Measurements from ENCODE around the gene CGB7. TPM values are rescaled to one million over a fixed set of nuclear protein-coding genes. Genes with fewer than 3 reads are reported as not detected.

CGB7 gene
- total and polyA plus RNA-seq, 2 of the 13 experiments (the other 11 are each of a cell fraction or from before 2014, with no cell fraction given): 0.07 TPM; not detected in 1

DNA sequence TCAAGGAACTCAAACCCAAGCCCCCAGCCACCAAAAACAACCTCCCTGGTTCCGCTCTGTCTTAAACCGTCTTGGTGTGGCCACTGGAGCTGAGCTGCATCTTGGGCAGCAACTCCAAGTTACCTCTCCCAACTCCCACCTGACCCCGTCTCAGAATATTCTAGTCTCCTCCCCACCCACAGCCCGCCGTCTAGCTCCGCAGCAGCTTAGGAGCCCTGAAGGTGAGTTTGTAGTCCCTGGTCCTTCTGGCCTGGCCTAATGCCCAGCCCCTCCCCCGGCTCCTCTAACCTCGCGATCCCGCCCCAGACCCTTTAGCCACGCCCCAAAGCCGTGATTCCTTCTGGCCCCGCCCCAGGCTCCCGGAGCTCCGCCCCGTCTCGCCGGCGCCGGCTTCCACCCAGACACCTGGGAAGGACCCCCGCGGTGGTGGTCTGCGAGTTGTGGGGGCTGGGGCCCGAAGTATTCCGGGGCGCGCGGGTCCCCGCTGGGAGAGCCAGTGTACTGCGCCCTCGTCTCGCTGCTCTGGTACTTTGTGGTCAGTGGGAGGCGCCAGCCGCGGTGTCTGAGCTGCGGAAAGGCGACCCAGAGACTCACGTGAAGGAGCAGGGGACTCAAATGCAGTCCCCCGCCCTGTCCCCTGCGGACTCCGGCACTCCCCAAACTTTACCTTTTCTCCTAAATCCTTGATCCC lies 38.2 kb downstream of the CGB7 start:
- no peaks in the 10 kb centered on the region for H3K9me3 ChIP-seq (ENCODE audit: low read length)
- H3K27ac ChIP-seq (ENCODE audit: extremely low read length, insufficient read depth, low read length): no peak overlapping the region
- peaks cover 27% of the 10 kb centered on the region for H3K4me1 ChIP-seq (ENCODE audit: insufficient read depth, low read length)
- ChIA-PET CTCF (ENCODE audit: low intra/inter-chr PET ratio, low total read pairs) (no interaction called here), POLR2A (interaction anchor here (0.8 to 2.9 kb wide), 4 partner anchors 14 to 106 kb away, joined by 3 to 21 read pairs (median 4); partner anchors contain the start of genes GYS1 and RUVBL2)
- in situ Hi-C loops (cut with HindIII; ENCODE audit: extremely low pct_ligation_motif_present, low pct_unique_long_range_greater_than_20kb): no loop called here
- FAIRE-seq (no peak), DNase-seq (ENCODE audit: low spot score) (peak; percentile 67), ATAC-seq (peak; percentile 71)
- peak overlapping the region; percentile 98 for H3K4me2 ChIP-seq (ENCODE audit: low read depth, low read length)
- peak overlapping the region; percentile 54; the same call in 1 of the 2 replicates for H3K9ac ChIP-seq (ENCODE audit: insufficient read depth, low read depth, low read length)
- peaks cover 4 to 13% of the 10 kb centered on the region in 2 experiments; a peak in 4 of 5 replicates for H3K36me3 ChIP-seq (replicated peaks in 1 of 2; ENCODE audit: control insufficient read depth in 1 of 2, insufficient read depth in 2 of 2, low read length in 2 of 2)
- no peak overlapping the region for H2AFZ ChIP-seq (ENCODE audit: low read length)
- peaks cover 0 to 25% of the 10 kb centered on the region in 2 experiments; a peak in 3 of 5 replicates for H3K27me3 ChIP-seq (ENCODE audit: control insufficient read depth in 1 of 2, insufficient read depth in 2 of 2, low read length in 2 of 2)
- no peaks in the 10 kb centered on the region for H4K20me1 ChIP-seq (ENCODE audit: insufficient read depth, low read length)
- no peaks in the 10 kb centered on the region for H3K79me2 ChIP-seq (ENCODE audit: insufficient read depth, low read length)
- no TSS peak for BruUV-seq (replicated peaks)
- 9% methylated on average over 19 of the region's 41 CpGs for WGBS (ENCODE audit: low lambda C conversion rate)
- peak overlapping the region; percentile 53 to 63 (median 61) for H3K4me3 ChIP-seq (replicated peaks in 1 of 3; ENCODE audit: insufficient read depth in 1 of 3, low read depth in 2 of 3, low read length in 3 of 3)
- intact Hi-C loops (cut with micrococcal nuclease; ENCODE audit: unreplicated experiment): no loop called here
- TF ChIP-seq ZBTB1 (CRISPR knock-in tag; IDR thresholded peaks at IDR 0.05; ENCODE audit: borderline replicate concordance): no peak
- TF ChIP-seq ZNF496 (CRISPR knock-in tag; IDR thresholded peaks at IDR 0.05; ENCODE audit: insufficient replicate concordance): no peak
- TF ChIP-seq SP4 (CRISPR knock-in tag; IDR thresholded peaks at IDR 0.05): peak; percentile 49; the same call in 1 of the 2 replicates
- no peak for TF ChIP-seq ZSCAN12 (CRISPR knock-in tag; IDR thresholded peaks at IDR 0.05)
- no peak for TF ChIP-seq ATRX (CRISPR knock-in tag; IDR thresholded peaks at IDR 0.05; ENCODE audit: borderline replicate concordance)
- TF ChIP-seq SRF (IDR thresholded peaks at IDR 0.05; ENCODE audit: low read depth, low read length): no peak
- no peak for TF ChIP-seq ZNF75D (CRISPR knock-in tag; IDR thresholded peaks at IDR 0.05; ENCODE audit: borderline replicate concordance)
- TF ChIP-seq, protein P1, sequence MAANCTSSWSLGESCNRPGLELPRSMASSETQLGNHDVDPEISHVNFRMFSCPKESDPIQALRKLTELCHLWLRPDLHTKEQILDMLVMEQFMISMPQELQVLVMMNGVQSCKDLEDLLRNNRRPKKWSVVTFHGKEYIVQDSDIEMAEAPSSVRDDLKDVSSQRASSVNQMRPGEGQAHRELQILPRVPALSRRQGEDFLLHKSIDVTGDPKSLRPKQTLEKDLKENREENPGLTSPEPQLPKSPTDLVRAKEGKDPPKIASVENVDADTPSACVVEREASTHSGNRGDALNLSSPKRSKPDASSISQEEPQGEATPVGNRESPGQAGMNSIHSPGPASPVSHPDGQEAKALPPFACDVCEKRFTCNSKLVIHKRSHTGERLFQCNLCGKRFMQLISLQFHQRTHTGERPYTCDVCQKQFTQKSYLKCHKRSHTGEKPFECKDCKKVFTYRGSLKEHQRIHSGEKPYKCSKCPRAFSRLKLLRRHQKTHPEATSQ (CRISPR knock-in tag; IDR thresholded peaks at IDR 0.05; ENCODE audit: borderline replicate concordance): no peak
- TF ChIP-seq ZSCAN31 (CRISPR knock-in tag; IDR thresholded peaks at IDR 0.05; ENCODE audit: low read depth): 0 out of 2 replicates have a peak, but pooled peaks have one; percentile 32
- 0 out of 2 replicates have a peak, but pooled peaks have one; percentile 18 for TF ChIP-seq MAZ (IDR thresholded peaks at IDR 0.05; ENCODE audit: borderline replicate concordance, low read depth, low read length)
- TF ChIP-seq MAZ (CRISPR knock-in tag; IDR thresholded peaks at IDR 0.05; ENCODE audit: low read depth): no peak
- no peak for TF ChIP-seq SOX6 (IDR thresholded peaks at IDR 0.05)
- TF ChIP-seq SOX6 (CRISPR knock-in tag; IDR thresholded peaks at IDR 0.05): no peak
- TF ChIP-seq ZSCAN21 (CRISPR knock-in tag; IDR thresholded peaks at IDR 0.05; ENCODE audit: borderline replicate concordance): no peak
- no peak for TF ChIP-seq IKZF4 (CRISPR knock-in tag; IDR thresholded peaks at IDR 0.05; ENCODE audit: borderline replicate concordance, low read depth, not compliant biosample characterization)
- TF ChIP-seq CBX5 (CRISPR knock-in tag; IDR thresholded peaks at IDR 0.05; ENCODE audit: borderline replicate concordance): no peak
- TF ChIP-seq MYC (CRISPR knock-in tag; IDR thresholded peaks at IDR 0.05; ENCODE audit: borderline replicate concordance): 0 out of 2 replicates have a peak, but pooled peaks have one; percentile 20
- TF ChIP-seq ZFP82 (CRISPR knock-in tag; IDR thresholded peaks at IDR 0.05; ENCODE audit: borderline replicate concordance): no peak
- TF ChIP-seq RFX5 (IDR thresholded peaks at IDR 0.05; ENCODE audit: low read depth, low read length): no peak
- TF ChIP-seq ZNF761 (CRISPR knock-in tag; conservative IDR thresholded peaks at IDR 0.05): no peak
- TF ChIP-seq EHMT2 (IDR thresholded peaks at IDR 0.05; ENCODE audit: borderline replicate concordance, low read depth, low read length): no peak
- peak; percentile 73; the same call in 1 of the 2 replicates for TF ChIP-seq CHD2 (IDR thresholded peaks at IDR 0.05; ENCODE audit: low read depth, low read length)
